ENCODE results near the gene FBXO31. TPM values are rescaled to one million over a fixed set of nuclear protein-coding genes. Genes with fewer than 3 reads are reported as not detected.
A peak's percentile ranks its signal among the peaks of the same experiment; 100 is the strongest.

The FBXO31 gene
- total RNA-seq, 2 donors from 2014 or later = 18.6 to 22.1 TPM

DNA sequence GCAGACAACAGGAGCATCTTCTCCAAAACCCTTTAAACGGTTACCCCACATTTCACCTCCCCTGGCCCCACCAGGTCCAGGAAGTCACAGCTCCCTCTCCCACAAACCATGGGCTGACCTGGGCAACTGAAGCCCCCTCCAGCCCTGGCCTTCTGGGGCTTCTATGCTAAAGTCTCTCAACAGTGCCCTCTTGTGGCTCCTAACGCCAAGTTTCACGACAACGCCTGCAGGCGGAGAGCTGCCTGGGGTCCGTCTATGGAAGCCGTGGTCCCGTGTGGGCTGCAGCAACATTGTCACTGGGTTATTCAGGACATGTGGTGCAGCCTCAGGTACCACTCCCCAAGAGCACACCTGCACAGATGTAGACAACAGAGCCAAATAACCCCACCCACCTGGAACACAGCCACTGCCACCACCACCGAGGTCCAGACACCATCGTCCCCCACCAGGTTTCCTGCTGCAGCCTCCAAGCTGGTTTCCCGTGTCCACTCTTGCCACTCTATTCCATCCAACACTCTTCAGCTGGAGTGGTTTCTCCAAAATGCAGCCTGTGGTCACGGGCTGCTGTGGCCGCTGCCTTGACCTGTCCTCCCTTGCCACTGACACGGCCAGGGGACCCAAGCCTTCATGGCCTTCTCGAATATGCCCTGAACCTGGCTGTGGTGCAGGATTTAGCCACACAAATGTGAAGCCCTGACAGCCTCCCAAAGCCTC, 85.5 kb downstream of the FBXO31 start:
- no peak overlapping the region for H3K4me3 ChIP-seq (ENCODE audit: low read length)
- H3K27me3 Mint-ChIP-seq (ENCODE audit: insufficient read depth) = no peaks in the 10 kb centered on the region
- H3K27ac ChIP-seq (ENCODE audit: low read depth, low read length) = no peak overlapping the region
- no peak overlapping the region for H3K27ac Mint-ChIP-seq
- TF ChIP-seq, protein P1, sequence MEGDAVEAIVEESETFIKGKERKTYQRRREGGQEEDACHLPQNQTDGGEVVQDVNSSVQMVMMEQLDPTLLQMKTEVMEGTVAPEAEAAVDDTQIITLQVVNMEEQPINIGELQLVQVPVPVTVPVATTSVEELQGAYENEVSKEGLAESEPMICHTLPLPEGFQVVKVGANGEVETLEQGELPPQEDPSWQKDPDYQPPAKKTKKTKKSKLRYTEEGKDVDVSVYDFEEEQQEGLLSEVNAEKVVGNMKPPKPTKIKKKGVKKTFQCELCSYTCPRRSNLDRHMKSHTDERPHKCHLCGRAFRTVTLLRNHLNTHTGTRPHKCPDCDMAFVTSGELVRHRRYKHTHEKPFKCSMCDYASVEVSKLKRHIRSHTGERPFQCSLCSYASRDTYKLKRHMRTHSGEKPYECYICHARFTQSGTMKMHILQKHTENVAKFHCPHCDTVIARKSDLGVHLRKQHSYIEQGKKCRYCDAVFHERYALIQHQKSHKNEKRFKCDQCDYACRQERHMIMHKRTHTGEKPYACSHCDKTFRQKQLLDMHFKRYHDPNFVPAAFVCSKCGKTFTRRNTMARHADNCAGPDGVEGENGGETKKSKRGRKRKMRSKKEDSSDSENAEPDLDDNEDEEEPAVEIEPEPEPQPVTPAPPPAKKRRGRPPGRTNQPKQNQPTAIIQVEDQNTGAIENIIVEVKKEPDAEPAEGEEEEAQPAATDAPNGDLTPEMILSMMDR (conservative IDR thresholded peaks at IDR 0.05) = peak; percentile 81
- H3K9me3 Mint-ChIP-seq = no peaks in the 10 kb centered on the region
- peaks cover 6% of the 10 kb centered on the region for H3K36me3 Mint-ChIP-seq (ENCODE audit: low read depth)
- no peak overlapping the region for H3K4me3 Mint-ChIP-seq
- H3K4me1 Mint-ChIP-seq = peaks cover 1% of the 10 kb centered on the region
- H3K36me3 ChIP-seq (ENCODE audit: control insufficient read depth, insufficient read depth, low read length) = no peaks in the 10 kb centered on the region
- H3K9me3 ChIP-seq (ENCODE audit: control insufficient read depth, low read length) = no peaks in the 10 kb centered on the region
- WGBS, 2 experiments (ENCODE audit: insufficient coverage in 1 of 2, insufficient read length in 1 of 2) = 64 to 76% methylated on average over 12 to 15 of the region's 15 CpGs
- no peaks in the 10 kb centered on the region for H3K4me1 ChIP-seq (ENCODE audit: control insufficient read depth, insufficient read depth, low read length)
- no peaks in the 10 kb centered on the region for H3K27me3 ChIP-seq (ENCODE audit: control insufficient read depth, insufficient read depth, low read length, poor library complexity, severe bottlenecking)
- H3K9ac ChIP-seq (ENCODE audit: extremely low read depth, low read length, poor library complexity, severe bottlenecking) = no peak overlapping the region
- DNase-seq = peak; percentile 89

DNA sequence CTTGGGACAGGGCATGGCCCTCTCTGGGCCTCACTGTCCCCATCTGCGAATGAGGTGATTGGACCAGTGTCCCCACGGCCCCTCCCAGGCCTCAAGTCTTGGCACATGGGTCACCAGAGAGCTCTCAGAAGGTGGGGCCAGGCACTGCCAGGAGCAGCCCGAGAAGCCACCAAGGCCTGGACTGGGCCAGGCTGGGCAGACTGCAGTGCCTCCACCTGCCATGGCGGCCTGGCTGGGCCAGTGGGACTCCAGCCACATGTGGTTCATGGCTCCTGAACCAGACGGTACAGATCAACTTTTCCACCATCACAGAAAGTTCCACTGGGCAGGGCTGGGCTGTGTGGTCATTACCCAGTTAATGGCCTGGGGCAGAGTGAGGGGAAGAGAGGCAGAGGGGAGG, 86.2 kb downstream of the FBXO31 start:
- Mint-ChIP-seq H3K9me3 (peaks cover 6% of the 10 kb centered on the region), H3K36me3 (ENCODE audit: low read depth) (peaks cover 9% of the 10 kb centered on the region), H3K27me3 (ENCODE audit: insufficient read depth) (no peaks in the 10 kb centered on the region), H3K4me3 (no peak overlapping the region), H3K27ac (no peak overlapping the region), H3K4me1 (peaks cover 1% of the 10 kb centered on the region)
- peaks cover 2% of the 10 kb centered on the region for H3K9me3 ChIP-seq (ENCODE audit: control insufficient read depth, low read length)
- H3K4me3 ChIP-seq (ENCODE audit: low read length) = no peak overlapping the region
- no peaks in the 10 kb centered on the region for H3K27me3 ChIP-seq (ENCODE audit: control insufficient read depth, insufficient read depth, low read length, poor library complexity, severe bottlenecking)
- H3K4me1 ChIP-seq (ENCODE audit: control insufficient read depth, insufficient read depth, low read length) = no peaks in the 10 kb centered on the region
- 92 to 93% methylated on average over 3 to 5 of the region's 5 CpGs for WGBS, 2 experiments (ENCODE audit: insufficient coverage in 1 of 2, insufficient read length in 1 of 2)
- TF ChIP-seq, protein P1 (conservative IDR thresholded peaks at IDR 0.05) = no peak
- H3K27ac ChIP-seq (ENCODE audit: low read depth, low read length) = no peak overlapping the region
- H3K36me3 ChIP-seq (ENCODE audit: control insufficient read depth, insufficient read depth, low read length) = no peaks in the 10 kb centered on the region
- no peak overlapping the region for H3K9ac ChIP-seq (ENCODE audit: extremely low read depth, low read length, poor library complexity, severe bottlenecking)
- no peak for DNase-seq

DNA sequence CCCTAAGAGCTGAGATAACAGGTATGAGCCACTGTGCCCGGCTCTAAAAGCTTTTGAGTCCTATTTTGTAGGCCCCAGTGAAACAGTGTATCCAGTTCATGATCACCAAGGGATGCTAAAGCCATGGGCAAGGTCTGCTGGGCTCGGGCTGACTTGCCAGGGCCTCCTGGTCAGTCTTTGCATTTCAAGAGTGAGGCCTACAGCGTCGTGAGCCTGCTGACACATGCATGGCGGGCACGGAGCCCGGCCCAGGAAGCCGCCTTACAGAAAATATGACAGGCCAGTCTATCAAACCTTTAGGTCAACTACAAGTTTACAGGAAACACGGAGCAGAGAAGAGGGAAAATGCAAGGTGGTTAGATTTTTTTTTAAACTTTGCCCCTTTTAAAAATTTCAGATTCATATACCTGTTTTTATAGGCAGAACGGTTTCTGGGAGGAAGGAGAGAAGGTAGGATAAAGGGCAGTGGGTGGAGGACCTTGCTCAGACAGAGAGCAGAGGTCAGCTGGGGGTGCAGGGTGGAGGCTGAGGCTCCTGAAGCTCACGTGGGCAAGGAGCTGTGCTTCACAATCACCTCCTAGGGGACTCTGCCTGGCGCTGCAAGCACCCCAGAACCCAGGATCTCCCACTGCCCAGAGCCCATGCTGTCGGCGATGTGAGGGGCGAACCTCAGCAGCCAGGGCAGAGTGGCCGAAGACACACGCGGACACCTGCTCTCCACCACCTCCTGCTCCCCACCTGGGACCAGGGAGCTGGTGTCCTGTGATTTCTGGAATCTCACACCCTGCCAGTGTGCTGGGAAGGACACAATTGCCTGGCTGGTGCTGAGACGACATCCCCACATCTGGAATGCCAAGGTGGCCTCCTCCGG, 87.7 kb downstream of the FBXO31 start:
- Mint-ChIP-seq H3K27me3 (ENCODE audit: insufficient read depth) (no peaks in the 10 kb centered on the region), H3K36me3 (ENCODE audit: low read depth) (peaks cover 21% of the 10 kb centered on the region), H3K9me3 (peaks cover 13% of the 10 kb centered on the region), H3K4me3 (no peak overlapping the region), H3K4me1 (peaks cover 1% of the 10 kb centered on the region), H3K27ac (no peak overlapping the region)
- DNase-seq = peak; percentile 87
- Histone ChIP-seq H3K4me1 (ENCODE audit: control insufficient read depth, insufficient read depth, low read length) (no peaks in the 10 kb centered on the region), H3K36me3 (ENCODE audit: control insufficient read depth, insufficient read depth, low read length) (no peaks in the 10 kb centered on the region), H3K27ac (ENCODE audit: low read depth, low read length) (no peak overlapping the region), H3K9me3 (ENCODE audit: control insufficient read depth, low read length) (peaks cover 13% of the 10 kb centered on the region), H3K9ac (ENCODE audit: extremely low read depth, low read length, poor library complexity, severe bottlenecking) (no peak overlapping the region), H3K27me3 (ENCODE audit: control insufficient read depth, insufficient read depth, low read length, poor library complexity, severe bottlenecking) (no peaks in the 10 kb centered on the region), H3K4me3 (ENCODE audit: low read length) (no peak overlapping the region)
- TF ChIP-seq, protein P1 (conservative IDR thresholded peaks at IDR 0.05) = no peak
- WGBS, 2 experiments (ENCODE audit: insufficient coverage in 1 of 2, insufficient read length in 1 of 2) = 89% methylated on average over 9 to 20 of the region's 20 CpGs

Data from endodermal cell (in vitro differentiated cells).